H9 (cell line): Measurements from ENCODE around the gene PALD1. TPM values are rescaled to one million over a fixed set of nuclear protein-coding genes. Genes with fewer than 3 reads are reported as not detected.

Experiments
- DNase-seq: peaks from one replicate; pipeline ENCODE4 v3.0.0-alpha.2; 2017
- H2AFZ ChIP-seq: one replicate; pipeline ENCODE4 v1.6.1; 2013; ENCODE audit warnings: mild to moderate bottlenecking, low read length, control low read depth, moderate library complexity
- H2AK5ac ChIP-seq: 2 replicates; pipeline ENCODE4 v1.6.1; 2013; ENCODE audit warnings: low read length, control low read depth, mixed read lengths; ENCODE audit not compliant: insufficient read length
- H2BK120ac ChIP-seq: one replicate; pipeline ENCODE4 v1.6.1; 2013; ENCODE audit warnings: low read depth, mild to moderate bottlenecking, low read length, control low read depth, inconsistent platforms; ENCODE audit not compliant: poor library complexity, severe bottlenecking
- H2BK12ac ChIP-seq: 2 replicates; pipeline ENCODE4 v1.6.1; 2013; ENCODE audit warnings: low read length, control low read depth, mixed read lengths, low read depth; ENCODE audit not compliant: insufficient read length
- H2BK15ac ChIP-seq: 2 replicates; pipeline ENCODE4 v1.6.1; 2013; ENCODE audit warnings: low read depth, low read length, control low read depth
- H2BK20ac ChIP-seq: one replicate; pipeline ENCODE4 v1.6.1; 2013; ENCODE audit warnings: low read depth, mild to moderate bottlenecking, low read length, control low read depth, inconsistent platforms; ENCODE audit not compliant: poor library complexity, severe bottlenecking
- H2BK5ac ChIP-seq: 2 replicates; pipeline ENCODE4 v1.6.1; 2013; ENCODE audit warnings: low read length, control low read depth, mixed read lengths; ENCODE audit not compliant: insufficient read length
- H3K14ac ChIP-seq: 2 replicates; pipeline ENCODE4 v1.6.1; 2013; ENCODE audit warnings: low read length, control low read depth; ENCODE audit not compliant: insufficient read depth
- H3K18ac ChIP-seq: 2 replicates; pipeline ENCODE4 v1.6.1; 2013; ENCODE audit warnings: low read depth, mild to moderate bottlenecking, mixed read lengths, low read length, control low read depth; ENCODE audit not compliant: insufficient read length
- H3K23ac ChIP-seq: 2 replicates; pipeline ENCODE4 v1.6.1; 2013; ENCODE audit warnings: low read length, control low read depth, mixed read lengths, low read depth; ENCODE audit not compliant: insufficient read length
- H3K23me2 ChIP-seq: 2 replicates; pipeline ENCODE4 v1.6.1; 2013; ENCODE audit warnings: low read depth, mild to moderate bottlenecking, mixed read lengths, low read length, control low read depth; ENCODE audit not compliant: insufficient read length, poor library complexity, severe bottlenecking
- H3K27ac ChIP-seq: 2 replicates; pipeline ENCODE4 v1.5.1; 2013; ENCODE audit warnings: low read length, control low read depth, mixed read lengths, low read depth; ENCODE audit not compliant: insufficient read length
- H3K27me3 ChIP-seq: 2 replicates; pipeline ENCODE4 v1.6.1; 2013; ENCODE audit warnings: low read length, control low read depth, inconsistent platforms; ENCODE audit not compliant: insufficient read depth
- H3K4ac ChIP-seq: 2 replicates; pipeline ENCODE4 v1.6.1; 2013; ENCODE audit warnings: low read depth, mild to moderate bottlenecking, control low read depth, inconsistent platforms, low read length, moderate library complexity
- H3K4me1 ChIP-seq: 2 replicates; pipeline ENCODE4 v1.6.1; 2013; ENCODE audit warnings: low read length, control low read depth, inconsistent platforms; ENCODE audit not compliant: insufficient read depth
- H3K4me2 ChIP-seq: 2 replicates; pipeline ENCODE4 v1.6.1; 2013; ENCODE audit warnings: low read length, control low read depth, mixed read lengths; ENCODE audit not compliant: insufficient read length, insufficient read depth
- H3K56ac ChIP-seq: 2 replicates; pipeline ENCODE4 v1.6.1; 2013; ENCODE audit warnings: low read depth, mild to moderate bottlenecking, mixed read lengths, low read length, control low read depth; ENCODE audit not compliant: insufficient read length
- H3K79me1 ChIP-seq: 2 replicates; pipeline ENCODE4 v1.6.1; 2013; ENCODE audit warnings: low read depth, mild to moderate bottlenecking, moderate library complexity, low read length, control low read depth, inconsistent platforms; ENCODE audit not compliant: insufficient read depth, poor library complexity, severe bottlenecking
- H3K79me2 ChIP-seq: 2 replicates; pipeline ENCODE4 v1.6.1; 2013; ENCODE audit warnings: low read length, control low read depth, inconsistent platforms; ENCODE audit not compliant: insufficient read depth
- H3K9ac ChIP-seq: 2 replicates; pipeline ENCODE4 v1.6.1; 2013; ENCODE audit warnings: low read length, control low read depth, mixed read lengths; ENCODE audit not compliant: insufficient read length; ENCODE audit errors: extremely low read depth
- H3K9me3 ChIP-seq: one replicate; pipeline ENCODE4 v1.6.1; 2013; ENCODE audit warnings: low read depth, low read length, inconsistent platforms; ENCODE audit not compliant: control insufficient read depth
- H3T11ph ChIP-seq: one replicate; pipeline ENCODE4 v1.6.1; 2013; ENCODE audit warnings: mild to moderate bottlenecking, low read length, control low read depth, inconsistent platforms
- H4K20me1 ChIP-seq: one replicate; pipeline ENCODE4 v1.6.1; 2013; ENCODE audit not compliant: control insufficient read depth, insufficient read length, insufficient read depth
- H4K5ac ChIP-seq: 2 replicates; pipeline ENCODE4 v1.6.1; 2013; ENCODE audit warnings: low read depth, mild to moderate bottlenecking, mixed read lengths, low read length, control low read depth; ENCODE audit not compliant: insufficient read length
- H4K8ac ChIP-seq: replicated peaks from 2 replicates; pipeline ENCODE4 v1.6.1; 2013; ENCODE audit warnings: low read length, control low read depth, mixed read lengths, low read depth; ENCODE audit not compliant: insufficient read length
- H4K91ac ChIP-seq: 2 replicates; pipeline ENCODE4 v1.6.1; 2013; ENCODE audit warnings: low read depth, mild to moderate bottlenecking, moderate library complexity, mixed read lengths, low read length, control low read depth; ENCODE audit not compliant: insufficient read length
- H3K27ac Mint-ChIP-seq, 3 experiments: 2 replicates in 2 of 3; 3 replicates in 1 of 3; pipeline ENCODE4 v1.8.0; 2020 to 2021; ENCODE audit warnings: mixed read lengths in 3 of 3, mild to moderate bottlenecking in 1 of 3, moderate library complexity in 1 of 3
- H3K27me3 Mint-ChIP-seq: 2 replicates; pipeline ENCODE4 v1.8.0; 2021; ENCODE audit warnings: low read depth, mild to moderate bottlenecking, moderate library complexity, mixed read lengths
- H3K36me3 Mint-ChIP-seq, 3 experiments: 2 replicates in 2 of 3; 3 replicates in 1 of 3; pipeline ENCODE4 v1.8.0; 2020 to 2021; ENCODE audit warnings: low read depth in 3 of 3, mixed read lengths in 3 of 3; ENCODE audit not compliant: insufficient read depth in 1 of 3
- H3K4me1 Mint-ChIP-seq, 2 experiments: 2 replicates each; pipeline ENCODE4 v1.8.0; 2020; ENCODE audit warnings: mixed read lengths in 2 of 2
- H3K4me3 Mint-ChIP-seq, 2 experiments: 2 replicates in 1 of 2; 3 replicates in 1 of 2; pipeline ENCODE4 v1.8.0; 2020 to 2021; ENCODE audit warnings: mild to moderate bottlenecking in 2 of 2, mixed read lengths in 2 of 2, moderate library complexity in 1 of 2
- H3K9me3 Mint-ChIP-seq, 2 experiments: 2 replicates in 1 of 2; 3 replicates in 1 of 2; pipeline ENCODE4 v1.8.0; 2020; ENCODE audit warnings: mild to moderate bottlenecking in 2 of 2, mixed read lengths in 2 of 2, moderate library complexity in 1 of 2
- CTCF ChIP-seq: fragments of 200-600 bp; sonication (generic); conservative IDR thresholded peaks from 3 replicates; pipeline ENCODE4 v1.8.0; 2021; ENCODE audit warnings: antibody characterized with exemption, mild to moderate bottlenecking
- WGBS: extraction: QIAGEN DNeasy Blood & Tissue Kit; methylation state at CpG from one replicate; pipeline ENCODE4 v1.1.7; 2013; ENCODE audit warnings: missing lambda C conversion rate, low lambda C conversion rate, mixed read lengths; ENCODE audit not compliant: insufficient read length; ENCODE audit errors: extremely low coverage; 5-methylcytosine and 5-hydroxymethylcytosine counted together
- total RNA-seq: library from RNA; stranded (reverse); gene quantifications from 2 replicates; pipeline ENCODE4 v1.2.1, GENCODE V29; 2021

Gene PALD1
- total RNA-seq, 1 experiment from 2014 or later, result 21.1 TPM

GRCh38 chr10:70585578-70586169 lies 107.1 kb downstream of the PALD1 start:
- Mint-ChIP-seq H3K9me3 (no peaks in the 10 kb centered on the region), H3K27ac (peak overlapping the region in 2 of 3 experiments; percentile 7 to 24; a peak in 2 of 7 replicates), H3K27me3 (peaks cover 3% of the 10 kb centered on the region), H3K4me3 (no peak overlapping the region), H3K4me1 (peaks cover 32 to 43% of the 10 kb centered on the region in 2 experiments), H3K36me3 (no peaks in the 10 kb centered on the region)
- Histone ChIP-seq H4K8ac (no peak overlapping the region), H3K79me1 (no peaks in the 10 kb centered on the region), H3K56ac (no peak overlapping the region), H3K14ac (no peak overlapping the region), H3K4me2 (no peak overlapping the region), H3K9ac (no peak overlapping the region), H3K79me2 (no peaks in the 10 kb centered on the region), H4K5ac (no peak overlapping the region), H3K18ac (no peak overlapping the region), H2AFZ (no peak overlapping the region), H3K27ac (no peak overlapping the region), H2BK12ac (no peak overlapping the region), H3K23ac (no peak overlapping the region), H2BK5ac (no peak overlapping the region), H2AK5ac (no peak overlapping the region), H2BK15ac (no peak overlapping the region), H2BK20ac (no peak overlapping the region), H4K91ac (no peak overlapping the region), H3K9me3 (no peaks in the 10 kb centered on the region), H3T11ph (no peak overlapping the region), H2BK120ac (no peak overlapping the region), H3K4me1 (peaks cover 4% of the 10 kb centered on the region; the same call in 1 of the 2 replicates), H3K4ac (no peak overlapping the region), H3K23me2 (no peaks in the 10 kb centered on the region), H3K27me3 (no peaks in the 10 kb centered on the region), H4K20me1 (no peaks in the 10 kb centered on the region)
- TF ChIP-seq CTCF, result no peak
- WGBS, result no CpG with 5 or more reads among the region's 8 CpGs
- peak; percentile 29 for DNase-seq
